ENCODE measurements around the gene PIP4K2C.

- TF ChIP-seq EP300 (IDR thresholded peaks at IDR 0.05), result no peak
- TF ChIP-seq, protein P1, sequence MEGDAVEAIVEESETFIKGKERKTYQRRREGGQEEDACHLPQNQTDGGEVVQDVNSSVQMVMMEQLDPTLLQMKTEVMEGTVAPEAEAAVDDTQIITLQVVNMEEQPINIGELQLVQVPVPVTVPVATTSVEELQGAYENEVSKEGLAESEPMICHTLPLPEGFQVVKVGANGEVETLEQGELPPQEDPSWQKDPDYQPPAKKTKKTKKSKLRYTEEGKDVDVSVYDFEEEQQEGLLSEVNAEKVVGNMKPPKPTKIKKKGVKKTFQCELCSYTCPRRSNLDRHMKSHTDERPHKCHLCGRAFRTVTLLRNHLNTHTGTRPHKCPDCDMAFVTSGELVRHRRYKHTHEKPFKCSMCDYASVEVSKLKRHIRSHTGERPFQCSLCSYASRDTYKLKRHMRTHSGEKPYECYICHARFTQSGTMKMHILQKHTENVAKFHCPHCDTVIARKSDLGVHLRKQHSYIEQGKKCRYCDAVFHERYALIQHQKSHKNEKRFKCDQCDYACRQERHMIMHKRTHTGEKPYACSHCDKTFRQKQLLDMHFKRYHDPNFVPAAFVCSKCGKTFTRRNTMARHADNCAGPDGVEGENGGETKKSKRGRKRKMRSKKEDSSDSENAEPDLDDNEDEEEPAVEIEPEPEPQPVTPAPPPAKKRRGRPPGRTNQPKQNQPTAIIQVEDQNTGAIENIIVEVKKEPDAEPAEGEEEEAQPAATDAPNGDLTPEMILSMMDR (IDR thresholded peaks at IDR 0.05), result no peak
- TF ChIP-seq, protein P2, sequence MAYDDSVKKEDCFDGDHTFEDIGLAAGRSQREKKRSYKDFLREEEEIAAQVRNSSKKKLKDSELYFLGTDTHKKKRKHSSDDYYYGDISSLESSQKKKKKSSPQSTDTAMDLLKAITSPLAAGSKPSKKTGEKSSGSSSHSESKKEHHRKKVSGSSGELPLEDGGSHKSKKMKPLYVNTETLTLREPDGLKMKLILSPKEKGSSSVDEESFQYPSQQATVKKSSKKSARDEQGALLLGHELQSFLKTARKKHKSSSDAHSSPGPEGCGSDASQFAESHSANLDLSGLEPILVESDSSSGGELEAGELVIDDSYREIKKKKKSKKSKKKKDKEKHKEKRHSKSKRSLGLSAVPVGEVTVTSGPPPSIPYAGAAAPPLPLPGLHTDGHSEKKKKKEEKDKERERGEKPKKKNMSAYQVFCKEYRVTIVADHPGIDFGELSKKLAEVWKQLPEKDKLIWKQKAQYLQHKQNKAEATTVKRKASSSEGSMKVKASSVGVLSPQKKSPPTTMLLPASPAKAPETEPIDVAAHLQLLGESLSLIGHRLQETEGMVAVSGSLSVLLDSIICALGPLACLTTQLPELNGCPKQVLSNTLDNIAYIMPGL (CRISPR knock-in tag; IDR thresholded peaks at IDR 0.05; ENCODE audit: borderline replicate concordance), result no peak
- no peak for TF ChIP-seq CHD2 (IDR thresholded peaks at IDR 0.05; ENCODE audit: low read length, partially characterized antibody)
- TF ChIP-seq, protein P3, sequence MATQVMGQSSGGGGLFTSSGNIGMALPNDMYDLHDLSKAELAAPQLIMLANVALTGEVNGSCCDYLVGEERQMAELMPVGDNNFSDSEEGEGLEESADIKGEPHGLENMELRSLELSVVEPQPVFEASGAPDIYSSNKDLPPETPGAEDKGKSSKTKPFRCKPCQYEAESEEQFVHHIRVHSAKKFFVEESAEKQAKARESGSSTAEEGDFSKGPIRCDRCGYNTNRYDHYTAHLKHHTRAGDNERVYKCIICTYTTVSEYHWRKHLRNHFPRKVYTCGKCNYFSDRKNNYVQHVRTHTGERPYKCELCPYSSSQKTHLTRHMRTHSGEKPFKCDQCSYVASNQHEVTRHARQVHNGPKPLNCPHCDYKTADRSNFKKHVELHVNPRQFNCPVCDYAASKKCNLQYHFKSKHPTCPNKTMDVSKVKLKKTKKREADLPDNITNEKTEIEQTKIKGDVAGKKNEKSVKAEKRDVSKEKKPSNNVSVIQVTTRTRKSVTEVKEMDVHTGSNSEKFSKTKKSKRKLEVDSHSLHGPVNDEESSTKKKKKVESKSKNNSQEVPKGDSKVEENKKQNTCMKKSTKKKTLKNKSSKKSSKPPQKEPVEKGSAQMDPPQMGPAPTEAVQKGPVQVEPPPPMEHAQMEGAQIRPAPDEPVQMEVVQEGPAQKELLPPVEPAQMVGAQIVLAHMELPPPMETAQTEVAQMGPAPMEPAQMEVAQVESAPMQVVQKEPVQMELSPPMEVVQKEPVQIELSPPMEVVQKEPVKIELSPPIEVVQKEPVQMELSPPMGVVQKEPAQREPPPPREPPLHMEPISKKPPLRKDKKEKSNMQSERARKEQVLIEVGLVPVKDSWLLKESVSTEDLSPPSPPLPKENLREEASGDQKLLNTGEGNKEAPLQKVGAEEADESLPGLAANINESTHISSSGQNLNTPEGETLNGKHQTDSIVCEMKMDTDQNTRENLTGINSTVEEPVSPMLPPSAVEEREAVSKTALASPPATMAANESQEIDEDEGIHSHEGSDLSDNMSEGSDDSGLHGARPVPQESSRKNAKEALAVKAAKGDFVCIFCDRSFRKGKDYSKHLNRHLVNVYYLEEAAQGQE (IDR thresholded peaks at IDR 0.05), result no peak
- TF ChIP-seq HEYL (CRISPR knock-in tag; IDR thresholded peaks at IDR 0.05), result no peak
- TF ChIP-seq RFX5 (IDR thresholded peaks at IDR 0.05), result no peak
- TF ChIP-seq POLR2A (IDR thresholded peaks at IDR 0.05; ENCODE audit: low read length), result no peak
- no peak for TF ChIP-seq ZNF302 (CRISPR knock-in tag; IDR thresholded peaks at IDR 0.05)
- no peak for TF ChIP-seq KDM5A (IDR thresholded peaks at IDR 0.05)
Observed at GRCh38 chr12:57558864-57559263, 32.1 kb upstream of the PIP4K2C start.

Measured in A549 (cell line).